ENCODE measurements around the gene ZNF780A.

DNA sequence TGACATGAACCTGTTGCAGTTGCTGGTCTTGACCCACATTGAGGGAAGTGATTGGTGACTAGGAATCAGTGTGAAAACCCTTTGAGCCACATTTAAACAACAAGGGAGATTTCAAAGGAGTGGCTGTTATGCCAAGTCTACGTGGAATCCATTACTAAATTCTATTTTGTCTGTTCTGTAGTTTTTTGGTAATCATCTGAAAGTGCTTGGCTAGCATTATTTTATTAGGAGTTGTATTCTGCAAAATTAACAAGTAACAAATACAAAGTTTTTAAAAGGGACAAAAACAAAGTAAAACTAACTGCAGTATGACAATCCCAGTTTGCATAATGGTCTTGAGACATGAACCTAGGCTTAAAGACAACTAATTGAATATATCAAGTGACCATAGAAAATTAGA lies 14.0 kb upstream of the ZNF780A start:
- TF ChIP-seq POLR2A (IDR thresholded peaks at IDR 0.05; ENCODE audit: low read depth, low read length): no peak
- TF ChIP-seq TAF1 (IDR thresholded peaks at IDR 0.05; ENCODE audit: borderline replicate concordance, low read depth, low read length): no peak
- no peak for TF ChIP-seq POLR2AphosphoS5 (IDR thresholded peaks at IDR 0.05; ENCODE audit: low read depth, low read length)

All from GM12892 (cell line).